Thyroid gland (tissue), 4 donors: ENCODE measurements around the gene RNASE8. TPM values are rescaled to one million over a fixed set of nuclear protein-coding genes. Genes with fewer than 3 reads are reported as not detected.
"Not testable (repeated sequence)": the region's sequence is repeated elsewhere in the genome, so short reads cannot be mapped to it uniquely, and the experiment has no call there.

Source experiments
- DNase-seq, 2 donors: peaks; one replicate each; pipeline ENCODE4 v3.0.0-alpha.2; 2019
- H3K27ac ChIP-seq, 3 donors: fragments of 200-600 bp; sonication (generic); 1 replicate in 2 of 3; 2 replicates in 1 of 3; pipeline ENCODE4 v1.5.1; 2016 to 2019; ENCODE audit warnings: mild to moderate bottlenecking in 1 of 3, moderate library complexity in 1 of 3
- H3K27me3 ChIP-seq: fragments of 200-600 bp; sonication (generic); one replicate; pipeline ENCODE4 v1.5.1; 2019
- H3K36me3 ChIP-seq, 2 donors: fragments of 200-600 bp; sonication (generic); one replicate each; pipeline ENCODE4 v1.5.1; 2016 to 2019
- H3K4me1 ChIP-seq, 2 donors: fragments of 200-600 bp; sonication (generic); one replicate each; pipeline ENCODE4 v1.5.1; 2017 to 2019
- H3K4me3 ChIP-seq, 3 donors: fragments of 200-600 bp; sonication (generic); replicated peaks in 1 of 3; 1 replicate in 2 of 3; 2 replicates in 1 of 3; pipeline ENCODE4 v1.5.1; 2016; ENCODE audit warnings: mild to moderate bottlenecking in 1 of 3
- H3K9me3 ChIP-seq: fragments of 200-600 bp; sonication (generic); one replicate; pipeline ENCODE4 v1.5.1; 2017
- CTCF ChIP-seq, 6 experiments: fragments of 200-600 bp in 3 of 6; fragments of 450-650 bp in 3 of 6; sonication (generic) in 3 of 6; IDR thresholded peaks; one replicate each; pipeline ENCODE4 v1.5.1; 2016 to 2019; ENCODE audit warnings: antibody characterized with exemption in 6 of 6, mild to moderate bottlenecking in 2 of 6, inconsistent platforms in 1 of 6, moderate library complexity in 1 of 6
- POLR2A ChIP-seq, 2 donors: fragments of 450-650 bp; IDR thresholded peaks; one replicate each; pipeline ENCODE4 v1.6.1; 2017; ENCODE audit warnings: antibody characterized with exemption in 2 of 2, mild to moderate bottlenecking in 2 of 2, moderate library complexity in 1 of 2
- WGBS, 2 donors: methylation state at CpG; one replicate each; pipeline ENCODE4 v1.1.5; 2017; 5-methylcytosine and 5-hydroxymethylcytosine counted together
- intact Hi-C: fragments of 100-400 bp; cut with DNase I; formaldehyde crosslinking; loops from one replicate; pipeline ENCODE4 v1.15.1; 2023
- total RNA-seq, 4 donors: library from RNA; depleted of rRNA; stranded (reverse); fragments of >200 nt; gene quantifications; one replicate each; pipeline ENCODE4 v1.2.3, GENCODE V29; 2016

The RNASE8 gene
- not detected for total RNA-seq

- intact Hi-C loops, result no loop called here
Observed at GRCh38 chr14:21057803-21058675, at the start of gene RNASE8. RNASE8 (plus strand) TSS chr14:21057822; CDS start chr14:21057893, 71 bp downstream.

GRCh38 chr14:21009721-21010120 lies 47.9 kb upstream of the RNASE8 start:
- H3K36me3 ChIP-seq, H3K9me3 ChIP-seq, H3K27ac ChIP-seq, DNase-seq, H3K4me3 ChIP-seq, H3K27me3 ChIP-seq, H3K4me1 ChIP-seq, intact Hi-C loops: not testable (repeated sequence)
- WGBS, 2 donors, result 78 to 80% methylated on average over 3 of the region's 3 CpGs

More at GRCh38 chr14:21057803-21058675, at the start of gene RNASE8:
- Histone ChIP-seq H3K27ac (no peak within 1 kb of the TSS), H3K4me3 (no peak within 1 kb of the TSS), H3K27me3 (no peaks in the 10 kb centered on the region), H3K9me3 (no peaks in the 10 kb centered on the region), H3K4me1 (peaks cover 0 to 2% of the 10 kb centered on the region in 2 donors), H3K36me3 (no peaks in the 10 kb centered on the region)
- 73 to 81% methylated on average over 8 of the region's 8 CpGs for WGBS, 2 donors
- DNase-seq, result no peak
- no peak for TF ChIP-seq CTCF (IDR thresholded peaks at IDR 0.05)
- TF ChIP-seq POLR2A (IDR thresholded peaks at IDR 0.05), result no peak

GRCh38 chr14:21011136-21011535 lies 46.5 kb upstream of the RNASE8 start:
- intact Hi-C loops, result no loop called here
- 75 to 91% methylated on average over 1 of the region's 1 CpG for WGBS, 2 donors
- no peaks in the 10 kb centered on the region for H3K4me1 ChIP-seq
- TF ChIP-seq CTCF (IDR thresholded peaks at IDR 0.05) (no peak), POLR2A (IDR thresholded peaks at IDR 0.05) (no peak)
- no peaks in the 10 kb centered on the region for H3K27me3 ChIP-seq
- no peaks in the 10 kb centered on the region for H3K9me3 ChIP-seq
- H3K36me3 ChIP-seq, result no peaks in the 10 kb centered on the region
- DNase-seq, result no peak
- H3K27ac ChIP-seq, result no peak overlapping the region
- H3K4me3 ChIP-seq, result no peak overlapping the region

GRCh38 chr14:21014761-21015190 lies 42.8 kb upstream of the RNASE8 start:
- 0 to 1% methylated on average over 4 of the region's 4 CpGs for WGBS, 2 donors
- peaks cover 11 to 18% of the 10 kb centered on the region in 2 donors for H3K36me3 ChIP-seq
- no peak overlapping the region for H3K27ac ChIP-seq
- peak; percentile 84 to 91 for DNase-seq
- H3K4me1 ChIP-seq, result no peaks in the 10 kb centered on the region
- H3K9me3 ChIP-seq, result no peaks in the 10 kb centered on the region
- no peak overlapping the region for H3K4me3 ChIP-seq
- intact Hi-C loops, result loop anchor here (5.0 kb wide), 1 partner anchor 78 kb away; no protein-coding TSS in a partner anchor
- TF ChIP-seq POLR2A (IDR thresholded peaks at IDR 0.05), result no peak
- peak; percentile 91 to 97 (median 95) for TF ChIP-seq CTCF (IDR thresholded peaks at IDR 0.05)
- H3K27me3 ChIP-seq, result no peaks in the 10 kb centered on the region

DNA sequence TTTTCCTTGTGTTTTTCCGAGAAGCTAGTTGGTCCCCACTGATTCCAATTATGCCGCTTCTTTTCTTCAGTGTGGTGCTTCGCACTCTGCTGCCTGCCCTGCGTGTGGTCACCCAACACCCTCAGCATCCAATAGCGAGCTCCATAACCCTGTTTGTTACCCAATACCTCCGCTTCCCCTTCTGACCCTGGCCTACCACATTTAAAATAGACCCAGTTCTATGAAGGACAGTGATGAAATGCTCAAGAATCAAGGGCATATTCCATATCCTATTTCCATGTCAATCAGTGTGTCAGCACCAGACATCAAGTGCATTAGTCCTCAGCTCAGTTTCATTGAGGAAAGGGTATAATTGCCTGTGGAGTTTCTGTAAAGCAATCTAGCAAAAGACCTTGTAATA lies 42.3 kb upstream of the RNASE8 start:
- 69 to 80% methylated on average over 6 of the region's 6 CpGs for WGBS, 2 donors
- intact Hi-C loops, result loop anchor here (5.0 kb wide), 1 partner anchor 77 kb away; no protein-coding TSS in a partner anchor
- Histone ChIP-seq H3K27me3 (no peaks in the 10 kb centered on the region), H3K9me3 (no peaks in the 10 kb centered on the region), H3K4me3 (no peak overlapping the region), H3K27ac (peak overlapping the region in 1 of 3 donors; percentile 14), H3K36me3 (peaks cover 11 to 19% of the 10 kb centered on the region in 2 donors), H3K4me1 (no peaks in the 10 kb centered on the region)
- no peak for DNase-seq
- TF ChIP-seq POLR2A (IDR thresholded peaks at IDR 0.05), result no peak
- TF ChIP-seq CTCF (IDR thresholded peaks at IDR 0.05), result no peak
